Skeletal muscle satellite cell (primary cell): ENCODE measurements around the gene LRRTM1. TPM values are rescaled to one million over a fixed set of nuclear protein-coding genes. Genes with fewer than 3 reads are reported as not detected.
A peak's percentile ranks its signal among the peaks of the same experiment; 100 is the strongest.

ENCODE experiments used
- H3K27me3 ChIP-seq: 2 replicates; pipeline ENCODE4 v1.7.0; 2013; ENCODE audit warnings: low read length; ENCODE audit not compliant: control insufficient read depth, insufficient read depth
- H3K36me3 ChIP-seq: 2 replicates; pipeline ENCODE4 v1.7.0; 2013; ENCODE audit warnings: mild to moderate bottlenecking, control low read depth, low read length; ENCODE audit not compliant: insufficient read depth
- H3K4me1 ChIP-seq: 2 replicates; pipeline ENCODE4 v1.7.0; 2013; ENCODE audit warnings: low read length; ENCODE audit not compliant: control insufficient read depth, insufficient read depth
- H3K4me2 ChIP-seq: 2 replicates; pipeline ENCODE4 v1.7.0; 2013; ENCODE audit warnings: mild to moderate bottlenecking, low read length
- H3K4me3 ChIP-seq: 2 replicates; pipeline ENCODE4 v1.7.0; 2013; ENCODE audit warnings: low read length
- H3K9ac ChIP-seq: 2 replicates; pipeline ENCODE4 v1.7.0; 2013; ENCODE audit warnings: mild to moderate bottlenecking, low read depth, low read length, moderate library complexity
- H3K9me3 ChIP-seq: replicated peaks from 2 replicates; pipeline ENCODE4 v1.7.0; 2013; ENCODE audit warnings: mild to moderate bottlenecking, control low read depth, low read length
- total RNA-seq: library from RNA; depleted of rRNA; stranded (reverse); fragments of >200 nt; gene quantifications from 2 replicates; pipeline ENCODE4 v1.2.3, GENCODE V29; 2012; rRNA removed

Gene LRRTM1, protein sequence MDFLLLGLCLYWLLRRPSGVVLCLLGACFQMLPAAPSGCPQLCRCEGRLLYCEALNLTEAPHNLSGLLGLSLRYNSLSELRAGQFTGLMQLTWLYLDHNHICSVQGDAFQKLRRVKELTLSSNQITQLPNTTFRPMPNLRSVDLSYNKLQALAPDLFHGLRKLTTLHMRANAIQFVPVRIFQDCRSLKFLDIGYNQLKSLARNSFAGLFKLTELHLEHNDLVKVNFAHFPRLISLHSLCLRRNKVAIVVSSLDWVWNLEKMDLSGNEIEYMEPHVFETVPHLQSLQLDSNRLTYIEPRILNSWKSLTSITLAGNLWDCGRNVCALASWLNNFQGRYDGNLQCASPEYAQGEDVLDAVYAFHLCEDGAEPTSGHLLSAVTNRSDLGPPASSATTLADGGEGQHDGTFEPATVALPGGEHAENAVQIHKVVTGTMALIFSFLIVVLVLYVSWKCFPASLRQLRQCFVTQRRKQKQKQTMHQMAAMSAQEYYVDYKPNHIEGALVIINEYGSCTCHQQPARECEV
- not detected in 2 replicates for total RNA-seq

DNA sequence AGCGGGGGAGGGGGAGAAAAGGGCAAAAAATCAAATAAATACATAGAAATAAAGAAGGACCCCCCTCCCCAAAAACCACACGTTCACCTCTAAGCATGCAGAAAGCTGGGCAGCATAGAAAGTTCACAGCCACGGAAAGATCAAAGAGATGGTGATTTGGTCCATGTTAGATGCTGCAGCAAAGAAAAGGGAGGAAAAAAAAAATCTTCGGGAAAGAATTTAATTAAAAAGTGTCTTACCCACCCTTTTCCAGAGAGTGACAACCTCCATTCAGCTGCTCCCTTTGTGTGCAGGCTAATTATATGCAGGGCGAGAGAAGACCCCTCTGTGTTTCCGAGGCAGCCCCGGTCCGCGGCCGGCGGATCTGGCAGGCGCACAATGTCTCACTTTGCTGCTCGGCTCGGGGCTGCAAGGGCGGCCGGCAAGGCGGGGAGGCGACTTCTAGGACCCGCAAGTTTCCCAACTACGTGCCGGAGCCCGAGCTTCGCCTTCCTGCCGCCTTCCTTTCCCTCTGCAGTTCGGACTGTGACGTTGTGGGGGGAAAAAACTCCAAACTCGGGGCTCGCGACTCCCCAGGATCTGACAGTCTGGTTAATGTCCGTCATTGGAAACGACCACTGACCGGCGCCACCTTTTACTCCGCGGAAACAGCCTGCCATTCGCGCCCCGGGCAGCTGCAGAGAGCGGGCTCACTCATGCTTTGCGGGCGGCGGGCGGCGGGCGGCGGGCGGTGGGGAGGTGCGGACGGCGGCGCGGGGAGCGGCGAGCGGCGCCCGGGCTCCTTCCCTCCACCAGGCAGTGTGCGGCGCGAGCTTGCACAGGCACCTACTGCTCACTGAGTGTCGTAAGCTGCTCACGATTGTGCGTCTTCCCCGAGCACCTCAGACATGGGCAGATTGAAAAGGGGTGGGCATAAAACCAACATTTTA lies at the start of gene LRRTM1:
TSS of gene LRRTM1 (minus strand) at position 844 of the 929 bp plus-strand sequence. CDS start 933 bp downstream, outside the sequence.
- Histone ChIP-seq H3K36me3 (no peaks in the 10 kb centered on the region), H3K9me3 (no peaks in the 10 kb centered on the region), H3K27me3 (peaks cover 52% of the 10 kb centered on the region), H3K4me1 (no peaks in the 10 kb centered on the region), H3K4me2 (peak within 1 kb of the TSS; percentile 33), H3K4me3 (peak within 1 kb of the TSS; percentile 24), H3K9ac (no peak within 1 kb of the TSS)

DNA sequence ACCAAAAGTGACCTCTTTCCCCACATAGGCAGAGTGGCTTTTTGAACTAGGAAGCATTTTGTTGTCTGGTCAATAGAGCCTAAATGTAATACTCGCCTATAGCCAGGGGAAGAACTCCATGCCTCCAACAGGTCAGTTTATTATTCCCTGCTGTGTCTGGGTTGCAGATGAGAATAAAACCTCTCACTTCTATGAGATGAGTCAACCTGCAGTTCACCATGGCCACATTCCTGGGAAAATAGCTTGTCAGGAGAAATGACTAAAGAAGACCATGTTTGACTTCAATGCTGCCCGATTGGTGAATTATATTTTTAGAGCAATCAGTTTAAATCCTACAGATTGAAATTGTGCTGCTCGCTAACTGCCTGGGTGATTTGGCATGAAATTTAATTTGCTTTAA lies 46.7 kb upstream of the LRRTM1 start:
- H3K4me1 ChIP-seq: no peaks in the 10 kb centered on the region
- no peaks in the 10 kb centered on the region for H3K9me3 ChIP-seq
- no peaks in the 10 kb centered on the region for H3K36me3 ChIP-seq
- no peak overlapping the region for H3K4me3 ChIP-seq
- no peak overlapping the region for H3K4me2 ChIP-seq
- no peak overlapping the region for H3K9ac ChIP-seq
- H3K27me3 ChIP-seq: no peaks in the 10 kb centered on the region

DNA sequence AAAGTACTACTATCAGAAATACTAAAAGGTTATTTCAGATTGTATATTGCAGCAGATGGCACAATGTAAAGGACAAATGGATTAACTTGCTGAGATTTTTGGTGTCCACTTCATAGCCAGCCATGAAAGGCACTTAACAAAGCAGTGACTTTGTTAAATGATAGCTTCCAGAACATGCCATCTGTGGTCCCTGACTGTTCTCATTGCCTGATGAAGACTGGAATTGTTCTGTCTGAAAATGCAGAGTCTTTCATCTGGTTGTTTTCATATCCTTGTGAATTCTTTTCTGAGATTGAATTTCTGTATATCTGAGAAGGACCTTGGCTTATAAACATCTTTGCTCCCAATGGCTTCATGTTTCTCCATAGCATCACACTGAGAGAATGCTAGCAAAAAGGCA lies 44.4 kb upstream of the LRRTM1 start:
- H3K9me3 ChIP-seq: no peaks in the 10 kb centered on the region
- H3K4me1 ChIP-seq: no peaks in the 10 kb centered on the region
- H3K9ac ChIP-seq: no peak overlapping the region
- no peak overlapping the region for H3K4me3 ChIP-seq
- no peak overlapping the region for H3K4me2 ChIP-seq
- H3K27me3 ChIP-seq: no peaks in the 10 kb centered on the region
- H3K36me3 ChIP-seq: no peaks in the 10 kb centered on the region

DNA sequence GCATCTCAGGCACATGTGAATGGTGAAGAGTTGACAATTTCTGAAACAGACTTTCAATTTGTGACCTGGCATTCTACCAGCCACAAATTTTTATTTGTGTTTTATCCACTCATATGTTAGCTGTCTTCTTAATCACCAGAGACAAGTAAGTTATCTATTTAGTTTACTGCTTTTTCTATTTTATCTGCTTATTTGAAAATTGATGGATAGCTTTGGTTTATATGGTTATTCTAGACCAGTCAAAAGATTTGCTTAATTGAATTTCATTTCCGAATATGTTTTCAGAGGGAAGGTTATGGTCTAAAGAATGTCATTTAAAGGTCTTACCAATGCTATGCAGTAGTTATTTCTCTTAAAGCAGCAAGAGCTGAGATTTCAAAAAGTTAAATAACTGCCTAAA lies 43.5 kb upstream of the LRRTM1 start:
- no peak overlapping the region for H3K9ac ChIP-seq
- H3K4me2 ChIP-seq: no peak overlapping the region
- H3K4me3 ChIP-seq: no peak overlapping the region
- H3K36me3 ChIP-seq: no peaks in the 10 kb centered on the region
- no peaks in the 10 kb centered on the region for H3K4me1 ChIP-seq
- H3K9me3 ChIP-seq: no peaks in the 10 kb centered on the region
- no peaks in the 10 kb centered on the region for H3K27me3 ChIP-seq

DNA sequence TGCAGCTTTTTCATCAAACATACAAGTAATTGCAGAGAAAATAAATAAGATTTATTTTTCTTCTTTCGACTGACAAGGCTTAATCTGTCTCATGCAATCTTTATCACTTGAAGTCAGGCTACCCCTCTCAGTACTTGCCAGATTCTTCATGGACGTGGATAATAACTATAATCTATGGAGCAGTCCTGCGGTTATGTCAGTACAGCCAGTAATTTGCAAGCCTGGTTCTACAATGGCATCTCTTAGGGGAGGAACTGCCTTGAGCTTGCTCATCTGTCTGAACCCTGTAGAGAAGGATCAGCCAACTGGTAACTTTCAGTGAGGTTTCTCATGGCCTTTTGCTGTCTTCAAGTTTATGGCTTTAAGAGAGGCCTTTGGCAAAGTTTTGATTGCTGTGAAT lies 35.5 kb upstream of the LRRTM1 start:
- no peaks in the 10 kb centered on the region for H3K36me3 ChIP-seq
- no peak overlapping the region for H3K4me3 ChIP-seq
- H3K27me3 ChIP-seq: no peaks in the 10 kb centered on the region
- no peaks in the 10 kb centered on the region for H3K9me3 ChIP-seq
- no peaks in the 10 kb centered on the region for H3K4me1 ChIP-seq
- H3K4me2 ChIP-seq: no peak overlapping the region
- H3K9ac ChIP-seq: no peak overlapping the region

DNA sequence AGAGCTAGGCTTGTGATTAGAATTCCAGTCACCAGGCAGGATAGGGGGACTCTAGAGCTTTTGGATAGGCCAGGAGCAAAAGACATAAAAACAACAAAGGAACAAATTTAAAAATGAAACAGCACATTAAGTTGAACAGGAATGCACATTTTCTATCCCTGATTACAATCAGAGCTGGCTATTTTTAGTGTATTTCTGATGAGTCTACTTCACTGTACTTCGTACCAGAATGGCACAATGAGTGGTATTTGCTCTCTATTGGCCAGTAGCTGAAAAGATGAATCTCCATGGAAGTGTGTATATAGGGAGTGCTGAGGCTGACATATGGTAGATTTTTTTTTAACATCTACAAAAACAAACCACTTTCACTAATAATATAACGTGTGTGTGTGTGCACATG lies 34.2 kb upstream of the LRRTM1 start:
- no peaks in the 10 kb centered on the region for H3K9me3 ChIP-seq

DNA sequence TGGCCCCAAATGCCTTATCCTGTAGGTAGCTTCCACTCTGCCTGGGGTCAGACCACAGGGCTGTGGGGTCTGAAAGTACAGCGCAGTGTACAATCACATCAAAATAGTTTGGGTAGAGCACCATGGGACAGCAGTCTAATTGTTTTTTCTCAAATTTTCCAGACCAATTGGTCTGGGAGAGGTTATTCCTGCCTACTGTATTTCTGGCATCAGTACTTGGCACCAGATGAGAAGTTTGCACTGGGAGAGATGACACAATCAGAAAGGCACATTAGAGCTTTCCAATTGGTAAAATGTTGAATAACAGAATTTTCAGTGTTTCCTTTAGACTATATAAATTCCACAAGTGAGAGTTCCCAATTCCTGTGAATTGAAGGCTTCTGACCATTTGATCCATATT lies 30.9 kb upstream of the LRRTM1 start:
- no peak overlapping the region for H3K4me2 ChIP-seq
- H3K4me1 ChIP-seq: no peaks in the 10 kb centered on the region
- H3K4me3 ChIP-seq: no peak overlapping the region
- H3K9me3 ChIP-seq: no peaks in the 10 kb centered on the region
- no peaks in the 10 kb centered on the region for H3K27me3 ChIP-seq
- no peak overlapping the region for H3K9ac ChIP-seq
- H3K36me3 ChIP-seq: no peaks in the 10 kb centered on the region

More for the DNA sequence above, 34.2 kb upstream of the LRRTM1 start:
- Histone ChIP-seq H3K27me3 (no peaks in the 10 kb centered on the region), H3K4me2 (no peak overlapping the region), H3K4me1 (no peaks in the 10 kb centered on the region), H3K9ac (no peak overlapping the region), H3K4me3 (no peak overlapping the region), H3K36me3 (no peaks in the 10 kb centered on the region)

DNA sequence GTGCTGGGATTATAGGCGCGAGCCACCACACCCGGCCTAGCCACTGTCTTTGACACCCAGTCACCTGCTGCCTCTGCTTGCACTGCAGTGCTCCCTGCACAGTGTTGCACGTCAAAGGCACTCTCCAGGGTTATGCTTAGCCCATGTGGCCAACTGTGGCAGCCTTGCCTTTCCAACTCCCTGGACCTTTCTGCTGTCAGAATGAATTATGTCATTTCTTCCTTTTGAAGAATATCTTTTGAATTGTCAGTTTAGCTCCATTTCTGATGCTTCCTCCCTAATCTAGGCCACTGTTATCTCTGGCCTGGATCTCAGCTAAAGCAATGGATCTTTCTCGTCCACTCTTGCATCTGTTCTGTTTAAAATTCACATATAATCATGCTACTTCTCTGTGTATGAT lies 29.3 kb upstream of the LRRTM1 start:
- Histone ChIP-seq H3K4me2 (no peak overlapping the region), H3K36me3 (no peaks in the 10 kb centered on the region), H3K4me3 (no peak overlapping the region), H3K9me3 (no peaks in the 10 kb centered on the region), H3K9ac (no peak overlapping the region), H3K27me3 (no peaks in the 10 kb centered on the region), H3K4me1 (no peaks in the 10 kb centered on the region)

DNA sequence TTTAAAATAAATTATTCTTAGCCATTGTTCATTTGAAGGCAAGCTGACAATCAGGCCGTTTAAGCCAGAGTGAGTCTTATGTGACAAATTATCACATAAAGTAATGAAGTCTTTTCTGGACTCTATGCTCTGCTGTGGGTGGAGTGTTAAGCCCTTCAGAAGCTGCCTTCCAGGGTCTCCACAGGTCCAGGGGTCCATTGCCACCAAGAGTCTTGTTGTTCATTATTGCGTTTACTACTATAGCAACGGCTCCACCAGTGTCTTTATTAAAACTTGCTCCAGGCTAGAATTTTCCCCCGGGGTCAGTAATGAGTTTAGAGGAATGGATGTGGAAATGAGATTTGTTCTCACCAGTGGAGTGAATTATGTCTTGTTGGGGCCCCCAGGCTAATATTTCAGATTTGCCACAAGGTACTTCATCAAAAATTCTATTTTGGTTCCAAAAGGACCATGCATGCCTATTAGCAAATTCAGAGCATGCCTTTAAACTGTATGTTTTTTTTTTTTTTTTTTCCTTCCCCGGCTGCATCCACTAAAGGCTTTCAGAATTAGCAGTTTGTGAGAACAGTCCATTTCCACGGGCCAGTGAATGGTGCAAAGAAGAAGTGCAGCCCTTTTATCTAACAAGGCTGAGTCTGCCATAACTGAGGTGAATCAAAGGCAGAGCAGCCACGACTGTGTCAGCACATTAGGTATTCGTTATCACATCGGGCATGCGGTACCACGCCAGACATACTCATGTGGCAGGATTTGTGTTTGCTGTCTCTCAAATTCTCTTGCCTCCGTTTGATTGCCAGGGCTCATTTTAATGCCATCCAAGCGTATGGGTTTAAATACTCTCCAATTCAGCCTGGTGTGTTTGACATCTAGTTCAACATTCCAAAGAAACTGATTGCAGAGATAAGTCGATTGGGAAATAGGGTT lies 26.2 kb upstream of the LRRTM1 start:
- no peaks in the 10 kb centered on the region for H3K36me3 ChIP-seq
- H3K4me3 ChIP-seq: no peak overlapping the region
- no peak overlapping the region for H3K4me2 ChIP-seq
- no peaks in the 10 kb centered on the region for H3K9me3 ChIP-seq
- no peaks in the 10 kb centered on the region for H3K4me1 ChIP-seq
- H3K9ac ChIP-seq: no peak overlapping the region
- H3K27me3 ChIP-seq: peaks cover 3% of the 10 kb centered on the region

DNA sequence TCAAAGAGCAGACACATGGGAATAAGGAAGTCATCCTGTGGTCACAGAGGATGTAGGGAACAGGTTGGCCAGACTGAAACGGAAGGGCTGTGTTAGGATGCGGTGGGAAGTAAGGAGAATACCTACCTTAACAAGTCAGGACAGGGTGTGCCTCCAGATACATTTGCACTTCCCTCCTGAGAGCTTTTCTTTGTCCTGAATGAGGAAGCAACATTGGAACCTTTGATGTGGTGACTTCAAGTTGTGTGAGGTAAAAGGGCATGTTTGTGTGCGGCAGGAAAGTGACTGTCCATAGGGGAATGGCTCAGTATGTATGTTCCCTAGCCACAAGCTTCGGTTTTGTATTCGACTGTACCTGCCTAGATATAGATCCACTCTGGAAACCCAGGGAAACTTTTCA lies 24.9 kb upstream of the LRRTM1 start:
- no peak overlapping the region for H3K4me3 ChIP-seq
- H3K27me3 ChIP-seq: peaks cover 13% of the 10 kb centered on the region
- no peak overlapping the region for H3K9ac ChIP-seq

More for the DNA sequence above, 24.9 kb upstream of the LRRTM1 start:
- no peak overlapping the region for H3K4me2 ChIP-seq
- H3K4me1 ChIP-seq: no peaks in the 10 kb centered on the region
- no peaks in the 10 kb centered on the region for H3K36me3 ChIP-seq
- no peaks in the 10 kb centered on the region for H3K9me3 ChIP-seq
